ENCODE data around the gene MLIP.

Gene MLIP

DNA sequence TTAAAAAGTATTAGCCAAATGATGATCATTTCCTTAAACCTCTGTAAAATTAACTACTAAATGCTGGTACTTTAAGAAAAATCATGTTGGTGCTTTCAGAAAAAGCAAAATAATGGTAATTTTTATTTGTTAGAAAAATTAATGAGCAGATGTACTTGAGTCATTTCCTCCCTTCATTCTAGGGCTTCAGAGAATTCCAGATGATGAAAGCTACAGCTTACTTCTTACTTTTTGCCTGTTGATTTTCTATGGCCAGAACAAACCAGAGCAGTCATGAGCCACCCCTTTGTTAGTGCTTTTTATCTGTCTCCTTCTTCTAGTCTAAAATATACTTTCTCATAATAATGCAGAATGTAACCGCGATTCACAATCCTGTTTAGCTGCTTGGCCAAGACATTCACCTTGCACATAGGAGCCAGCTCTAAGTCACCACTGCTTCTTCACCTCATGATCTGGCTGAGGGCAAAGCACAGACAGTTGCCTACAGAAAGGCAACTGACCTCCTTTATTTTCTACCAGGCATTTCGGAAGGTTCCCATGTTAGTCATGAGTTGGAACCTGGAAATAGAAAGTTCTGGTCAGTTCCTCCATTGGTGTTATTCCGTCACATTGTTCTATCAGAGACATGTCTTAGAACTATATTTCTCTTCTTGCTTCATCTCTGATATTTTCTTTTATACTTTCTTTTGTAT, 153.5 kb downstream of the MLIP start:
- H3K4me1 ChIP-seq (ENCODE audit: control insufficient read depth in 1 of 2, insufficient read depth in 1 of 2, low read depth in 1 of 2, low read length in 1 of 2) = no peaks in the 10 kb centered on the region

GRCh38 chr6:54266400-54266923, 155.2 kb downstream of the MLIP start:
- Histone ChIP-seq H3K4me3 (ENCODE audit: low read depth in 1 of 2, low read length in 1 of 2) (no peak overlapping the region), H3K27ac (no peak overlapping the region), H3K4me1 (ENCODE audit: control insufficient read depth in 1 of 2, insufficient read depth in 1 of 2, low read depth in 1 of 2, low read length in 1 of 2) (no peaks in the 10 kb centered on the region), H3K27me3 (no peaks in the 10 kb centered on the region), H3K36me3 (no peaks in the 10 kb centered on the region), H3K9me3 (no peaks in the 10 kb centered on the region)
- TF ChIP-seq, protein P1, sequence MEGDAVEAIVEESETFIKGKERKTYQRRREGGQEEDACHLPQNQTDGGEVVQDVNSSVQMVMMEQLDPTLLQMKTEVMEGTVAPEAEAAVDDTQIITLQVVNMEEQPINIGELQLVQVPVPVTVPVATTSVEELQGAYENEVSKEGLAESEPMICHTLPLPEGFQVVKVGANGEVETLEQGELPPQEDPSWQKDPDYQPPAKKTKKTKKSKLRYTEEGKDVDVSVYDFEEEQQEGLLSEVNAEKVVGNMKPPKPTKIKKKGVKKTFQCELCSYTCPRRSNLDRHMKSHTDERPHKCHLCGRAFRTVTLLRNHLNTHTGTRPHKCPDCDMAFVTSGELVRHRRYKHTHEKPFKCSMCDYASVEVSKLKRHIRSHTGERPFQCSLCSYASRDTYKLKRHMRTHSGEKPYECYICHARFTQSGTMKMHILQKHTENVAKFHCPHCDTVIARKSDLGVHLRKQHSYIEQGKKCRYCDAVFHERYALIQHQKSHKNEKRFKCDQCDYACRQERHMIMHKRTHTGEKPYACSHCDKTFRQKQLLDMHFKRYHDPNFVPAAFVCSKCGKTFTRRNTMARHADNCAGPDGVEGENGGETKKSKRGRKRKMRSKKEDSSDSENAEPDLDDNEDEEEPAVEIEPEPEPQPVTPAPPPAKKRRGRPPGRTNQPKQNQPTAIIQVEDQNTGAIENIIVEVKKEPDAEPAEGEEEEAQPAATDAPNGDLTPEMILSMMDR (IDR thresholded peaks at IDR 0.05) = no peak

More for the DNA sequence above, 153.5 kb downstream of the MLIP start:
- no peaks in the 10 kb centered on the region for H3K9me3 ChIP-seq
- no peak overlapping the region for H3K27ac ChIP-seq
- no peak overlapping the region for H3K4me3 ChIP-seq (ENCODE audit: low read depth in 1 of 2, low read length in 1 of 2)
- no peaks in the 10 kb centered on the region for H3K36me3 ChIP-seq
- no peaks in the 10 kb centered on the region for H3K27me3 ChIP-seq
- TF ChIP-seq, protein P1 (IDR thresholded peaks at IDR 0.05) = no peak

DNA sequence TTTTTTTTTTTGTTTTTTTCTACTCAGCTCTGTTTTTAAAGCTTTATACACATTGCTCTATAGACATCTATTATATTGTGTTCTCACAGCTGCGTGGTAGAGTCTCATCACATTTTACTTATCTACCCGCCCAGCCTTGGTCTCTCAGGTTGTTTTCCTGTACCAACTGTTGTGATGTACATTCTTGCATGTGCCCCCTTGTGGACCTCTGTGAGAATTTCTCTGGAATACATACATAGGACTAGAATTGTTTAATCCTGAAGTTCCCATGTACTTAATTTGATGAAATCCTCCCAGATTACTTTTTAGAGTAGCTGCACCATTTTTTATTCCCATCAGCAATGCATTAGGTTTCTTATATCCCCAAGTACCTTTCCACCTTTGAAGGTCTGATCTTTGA, 156.6 kb downstream of the MLIP start:
- no peak overlapping the region for H3K27ac ChIP-seq
- TF ChIP-seq, protein P1 (IDR thresholded peaks at IDR 0.05) = no peak
- H3K27me3 ChIP-seq = no peaks in the 10 kb centered on the region
- H3K4me1 ChIP-seq (ENCODE audit: control insufficient read depth in 1 of 2, insufficient read depth in 1 of 2, low read depth in 1 of 2, low read length in 1 of 2) = no peaks in the 10 kb centered on the region
- H3K4me3 ChIP-seq (ENCODE audit: low read depth in 1 of 2, low read length in 1 of 2) = no peak overlapping the region
- H3K9me3 ChIP-seq = no peaks in the 10 kb centered on the region
- no peaks in the 10 kb centered on the region for H3K36me3 ChIP-seq

DNA sequence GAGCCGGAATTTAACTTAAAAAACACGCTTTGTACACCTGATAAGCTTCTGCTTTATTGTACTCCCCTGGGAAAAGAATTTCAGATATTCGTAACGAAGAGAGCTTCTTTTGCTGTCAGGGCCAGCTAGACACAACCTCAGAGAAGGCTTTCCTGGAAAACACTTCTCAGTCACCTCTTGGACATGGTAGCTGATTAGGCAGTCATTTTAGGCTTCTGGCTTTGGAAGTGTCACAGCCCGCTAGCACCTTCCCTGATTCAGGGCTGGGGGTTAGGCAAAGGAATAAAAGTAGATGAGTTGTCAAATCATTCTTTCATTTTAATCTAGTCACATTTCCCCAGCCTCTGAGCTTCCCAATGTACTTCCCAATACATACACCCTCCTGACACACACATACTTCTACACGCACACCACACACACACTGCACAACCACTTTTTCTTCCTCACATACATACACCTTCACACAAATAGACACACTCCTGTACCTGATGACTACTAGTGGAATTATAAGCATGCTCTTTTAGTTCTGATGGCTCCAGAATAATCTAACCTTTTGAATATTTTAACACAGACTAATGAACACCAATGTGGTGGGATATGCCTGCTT, 162.1 kb downstream of the MLIP start:
- no peaks in the 10 kb centered on the region for H3K4me1 ChIP-seq (ENCODE audit: control insufficient read depth in 1 of 2, insufficient read depth in 1 of 2, low read depth in 1 of 2, low read length in 1 of 2)
- no peak overlapping the region for H3K4me3 ChIP-seq (ENCODE audit: low read depth in 1 of 2, low read length in 1 of 2)
- H3K9me3 ChIP-seq = no peaks in the 10 kb centered on the region
- H3K27ac ChIP-seq = no peak overlapping the region
- no peaks in the 10 kb centered on the region for H3K27me3 ChIP-seq
- TF ChIP-seq, protein P1 (IDR thresholded peaks at IDR 0.05) = no peak
- H3K36me3 ChIP-seq = no peaks in the 10 kb centered on the region

GRCh38 chr6:54274383-54274782, 163.1 kb downstream of the MLIP start:
- no peaks in the 10 kb centered on the region for H3K9me3 ChIP-seq
- H3K27me3 ChIP-seq = no peaks in the 10 kb centered on the region
- no peak overlapping the region for H3K4me3 ChIP-seq (ENCODE audit: low read depth in 1 of 2, low read length in 1 of 2)
- H3K36me3 ChIP-seq = no peaks in the 10 kb centered on the region
- TF ChIP-seq, protein P1 (IDR thresholded peaks at IDR 0.05) = no peak
- no peak overlapping the region for H3K27ac ChIP-seq
- H3K4me1 ChIP-seq (ENCODE audit: control insufficient read depth in 1 of 2, insufficient read depth in 1 of 2, low read depth in 1 of 2, low read length in 1 of 2) = no peaks in the 10 kb centered on the region

All from neutrophil (primary cell).